ENCODE data around the gene CLEC11A.
"Not testable (repeated sequence)": the region's sequence is repeated elsewhere in the genome, so short reads cannot be mapped to it uniquely, and the experiment has no call there.

Gene CLEC11A

GRCh38 chr19:50753879-50754278 lies 30.7 kb downstream of the CLEC11A start:
- Histone ChIP-seq H3K27ac (ENCODE audit: low read depth, low read length) (no peak overlapping the region), H3K4ac (ENCODE audit: low read depth, low read length) (no peak overlapping the region), H2BK120ac (ENCODE audit: insufficient read depth, low read length, poor library complexity) (no peak overlapping the region), H2BK12ac (ENCODE audit: low read length) (no peak overlapping the region), H4K8ac (ENCODE audit: low read depth, low read length) (no peak overlapping the region), H4K91ac (ENCODE audit: low read depth, low read length) (peak overlapping the region; percentile 44), H2BK5ac (ENCODE audit: low read depth, low read length, poor library complexity) (no peak overlapping the region), H3K14ac (ENCODE audit: low read length) (no peak overlapping the region), H3K9me3 (ENCODE audit: insufficient read depth, low read depth, low read length) (no peaks in the 10 kb centered on the region), H3K27me3 (ENCODE audit: insufficient read depth, low read length) (no peaks in the 10 kb centered on the region), H3K79me1 (ENCODE audit: low read length) (peaks cover 5% of the 10 kb centered on the region), H3K4me1 (ENCODE audit: control insufficient read depth in 1 of 2, insufficient read depth in 2 of 2, low read length in 2 of 2) (peaks cover 0 to 3% of the 10 kb centered on the region in 2 experiments), H2AK5ac (ENCODE audit: low read length) (no peak overlapping the region), H3K4me2 (ENCODE audit: low read length) (no peak overlapping the region), H3K23ac (ENCODE audit: low read length) (no peak overlapping the region), H3K36me3 (ENCODE audit: control insufficient read depth in 1 of 2, insufficient read depth in 2 of 2, low read length in 2 of 2) (no peaks in the 10 kb centered on the region), H4K12ac (ENCODE audit: low read depth, low read length) (no peak overlapping the region), H2AFZ (ENCODE audit: insufficient read depth, low read length, poor library complexity) (no peak overlapping the region), H3K79me2 (ENCODE audit: control insufficient read depth, insufficient read depth, low read length, poor library complexity) (no peaks in the 10 kb centered on the region), H3K4me3 (ENCODE audit: low read depth, low read length) (no peak overlapping the region), H3K9ac (ENCODE audit: low read length) (no peak overlapping the region), H3K18ac (ENCODE audit: low read length) (no peak overlapping the region)
- no CpG with 5 or more reads among the region's 4 CpGs for WGBS (ENCODE audit: extremely low coverage, insufficient coverage, insufficient read length)
- no peak for DNase-seq

- not testable (repeated sequence) for H3K14ac ChIP-seq (ENCODE audit: low read length); H3K79me1 ChIP-seq (ENCODE audit: low read length); H3K27ac ChIP-seq (ENCODE audit: low read depth, low read length); H2BK12ac ChIP-seq (ENCODE audit: low read length); H3K27me3 ChIP-seq (ENCODE audit: insufficient read depth, low read length); H3K79me2 ChIP-seq (ENCODE audit: control insufficient read depth, insufficient read depth, low read length, poor library complexity); H4K91ac ChIP-seq (ENCODE audit: low read depth, low read length); H3K4me2 ChIP-seq (ENCODE audit: low read length); H3K9me3 ChIP-seq (ENCODE audit: insufficient read depth, low read depth, low read length); H3K36me3 ChIP-seq (ENCODE audit: control insufficient read depth in 1 of 2, insufficient read depth in 2 of 2, low read length in 2 of 2); H2AK5ac ChIP-seq (ENCODE audit: low read length); H3K4me1 ChIP-seq (ENCODE audit: control insufficient read depth in 1 of 2, insufficient read depth in 2 of 2, low read length in 2 of 2); H3K4me3 ChIP-seq (ENCODE audit: low read depth, low read length); H2BK120ac ChIP-seq (ENCODE audit: insufficient read depth, low read length, poor library complexity); H3K4ac ChIP-seq (ENCODE audit: low read depth, low read length); H2AFZ ChIP-seq (ENCODE audit: insufficient read depth, low read length, poor library complexity); H4K12ac ChIP-seq (ENCODE audit: low read depth, low read length); H2BK5ac ChIP-seq (ENCODE audit: low read depth, low read length, poor library complexity); H3K18ac ChIP-seq (ENCODE audit: low read length); H3K23ac ChIP-seq (ENCODE audit: low read length); H4K8ac ChIP-seq (ENCODE audit: low read depth, low read length); H3K9ac ChIP-seq (ENCODE audit: low read length)
- DNase-seq = peak; percentile 77 to 87
- no CpG with 5 or more reads among the region's 8 CpGs for WGBS (ENCODE audit: extremely low coverage, insufficient coverage, insufficient read length)
Measured at GRCh38 chr19:50756244-50756643, 33.1 kb downstream of the CLEC11A start.

GRCh38 chr19:50757624-50758023 lies 34.5 kb downstream of the CLEC11A start:
- H2BK120ac ChIP-seq (ENCODE audit: insufficient read depth, low read length, poor library complexity); H4K91ac ChIP-seq (ENCODE audit: low read depth, low read length); H2BK5ac ChIP-seq (ENCODE audit: low read depth, low read length, poor library complexity); H3K4me3 ChIP-seq (ENCODE audit: low read depth, low read length); H4K8ac ChIP-seq (ENCODE audit: low read depth, low read length); H3K4ac ChIP-seq (ENCODE audit: low read depth, low read length); H2BK12ac ChIP-seq (ENCODE audit: low read length); H3K4me1 ChIP-seq (ENCODE audit: control insufficient read depth in 1 of 2, insufficient read depth in 2 of 2, low read length in 2 of 2); H4K12ac ChIP-seq (ENCODE audit: low read depth, low read length); H3K9ac ChIP-seq (ENCODE audit: low read length); H3K79me1 ChIP-seq (ENCODE audit: low read length); H3K27me3 ChIP-seq (ENCODE audit: insufficient read depth, low read length); H3K27ac ChIP-seq (ENCODE audit: low read depth, low read length); H3K18ac ChIP-seq (ENCODE audit: low read length); H3K79me2 ChIP-seq (ENCODE audit: control insufficient read depth, insufficient read depth, low read length, poor library complexity); DNase-seq; H3K4me2 ChIP-seq (ENCODE audit: low read length); H3K9me3 ChIP-seq (ENCODE audit: insufficient read depth, low read depth, low read length); H3K23ac ChIP-seq (ENCODE audit: low read length); H3K14ac ChIP-seq (ENCODE audit: low read length); H2AFZ ChIP-seq (ENCODE audit: insufficient read depth, low read length, poor library complexity); H2AK5ac ChIP-seq (ENCODE audit: low read length); H3K36me3 ChIP-seq (ENCODE audit: control insufficient read depth in 1 of 2, insufficient read depth in 2 of 2, low read length in 2 of 2): not testable (repeated sequence)
- no CpG with 5 or more reads among the region's 3 CpGs for WGBS (ENCODE audit: extremely low coverage, insufficient coverage, insufficient read length)

- H3K18ac ChIP-seq (ENCODE audit: low read length); H3K4ac ChIP-seq (ENCODE audit: low read depth, low read length); H2AK5ac ChIP-seq (ENCODE audit: low read length); H3K14ac ChIP-seq (ENCODE audit: low read length); H2BK12ac ChIP-seq (ENCODE audit: low read length); H3K36me3 ChIP-seq (ENCODE audit: control insufficient read depth in 1 of 2, insufficient read depth in 2 of 2, low read length in 2 of 2); H3K23ac ChIP-seq (ENCODE audit: low read length); H3K4me3 ChIP-seq (ENCODE audit: low read depth, low read length); H2BK120ac ChIP-seq (ENCODE audit: insufficient read depth, low read length, poor library complexity); H3K9me3 ChIP-seq (ENCODE audit: insufficient read depth, low read depth, low read length); H3K9ac ChIP-seq (ENCODE audit: low read length); H3K4me1 ChIP-seq (ENCODE audit: control insufficient read depth in 1 of 2, insufficient read depth in 2 of 2, low read length in 2 of 2); H2BK5ac ChIP-seq (ENCODE audit: low read depth, low read length, poor library complexity); H2AFZ ChIP-seq (ENCODE audit: insufficient read depth, low read length, poor library complexity); H3K27me3 ChIP-seq (ENCODE audit: insufficient read depth, low read length); H3K27ac ChIP-seq (ENCODE audit: low read depth, low read length); H3K4me2 ChIP-seq (ENCODE audit: low read length); H3K79me2 ChIP-seq (ENCODE audit: control insufficient read depth, insufficient read depth, low read length, poor library complexity); H4K8ac ChIP-seq (ENCODE audit: low read depth, low read length); H3K79me1 ChIP-seq (ENCODE audit: low read length); H4K12ac ChIP-seq (ENCODE audit: low read depth, low read length): not testable (repeated sequence)
- DNase-seq = peak; percentile 86 to 88
- WGBS (ENCODE audit: extremely low coverage, insufficient coverage, insufficient read length) = no CpG with 5 or more reads among the region's 18 CpGs
- peak overlapping the region; percentile 26 for H4K91ac ChIP-seq (ENCODE audit: low read depth, low read length)
Measured at GRCh38 chr19:50759076-50759475, 35.9 kb downstream of the CLEC11A start.
